Amniotic stem cell (primary cell): ENCODE measurements around the gene NUDT3.
"Not testable (repeated sequence)": the region's sequence is repeated elsewhere in the genome, so short reads cannot be mapped to it uniquely, and the experiment has no call there.

Source experiments
- DNase-seq: peaks from one replicate; lab custom pipeline; 2025; lab: John Stamatoyannopoulos, UW

NUDT3 gene

DNA sequence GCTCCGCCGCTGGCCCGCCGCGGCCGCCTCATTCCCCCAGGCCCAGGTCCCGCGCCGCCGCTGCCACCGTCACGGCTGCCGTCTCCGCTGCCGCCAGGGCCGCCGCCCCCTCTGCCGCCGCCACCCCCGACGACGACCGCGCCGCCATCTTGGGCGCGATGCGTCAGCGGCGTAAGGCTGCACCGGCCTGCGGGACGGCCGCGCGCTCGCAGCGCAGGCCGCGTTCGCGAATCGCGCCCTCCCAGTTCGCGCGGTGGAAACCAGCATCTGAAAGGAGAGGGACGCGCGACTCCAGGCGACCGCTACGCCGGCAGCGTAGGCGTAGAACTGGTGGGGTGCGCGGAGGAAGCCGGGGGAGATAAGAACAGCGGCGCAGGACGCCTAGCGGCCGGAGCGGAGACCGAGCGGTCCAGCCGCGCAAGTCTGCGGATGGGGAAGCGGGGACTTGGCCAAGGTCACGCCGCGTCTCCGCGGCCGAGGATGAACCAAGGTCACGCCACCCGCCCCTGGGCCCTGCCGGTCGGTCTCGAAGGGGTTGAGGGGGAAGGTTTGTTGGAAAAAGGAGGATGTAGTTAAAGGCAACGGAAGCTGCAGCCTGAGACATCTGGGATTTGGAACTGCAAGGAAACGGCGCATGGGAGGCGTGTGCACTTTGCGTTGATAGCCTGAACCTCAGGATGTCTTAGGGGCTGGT lies at the start of gene NUDT3:
Gene NUDT3 (minus strand): TSS at position 173 of the 694 bp plus-strand sequence. CDS start 307 bp downstream, outside the sequence.
- DNase-seq = peak; percentile 84

GRCh38 chr6:34441526-34441925 lies 49.1 kb upstream of the NUDT3 start:
- no peak for DNase-seq

DNA sequence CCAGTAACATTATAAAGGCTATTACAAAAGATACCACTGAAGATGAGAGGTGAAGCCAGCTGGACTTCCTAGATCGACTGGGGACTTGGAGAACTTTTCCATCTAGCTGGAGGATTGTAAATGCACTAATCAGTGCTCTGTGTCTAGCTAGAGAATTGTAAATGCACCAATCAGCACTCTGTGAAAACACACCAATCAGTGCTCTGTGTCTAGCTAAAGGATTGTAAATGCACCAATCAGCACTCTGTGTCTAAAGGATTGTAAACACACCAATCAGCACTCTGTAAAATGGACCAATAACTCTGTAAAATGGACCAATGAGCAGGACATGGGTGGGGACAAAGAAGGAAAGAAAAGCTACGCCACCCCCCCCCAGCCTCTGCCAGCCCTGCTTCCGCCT lies 47.0 kb upstream of the NUDT3 start:
- no peak for DNase-seq

GRCh38 chr6:34438705-34439104 lies 46.2 kb upstream of the NUDT3 start:
- no peak for DNase-seq

- no peak for DNase-seq
Observed at GRCh38 chr6:34437644-34437970, 45.1 kb upstream of the NUDT3 start.

GRCh38 chr6:34436803-34437643 lies 44.6 kb upstream of the NUDT3 start:
- no peak for DNase-seq

DNA sequence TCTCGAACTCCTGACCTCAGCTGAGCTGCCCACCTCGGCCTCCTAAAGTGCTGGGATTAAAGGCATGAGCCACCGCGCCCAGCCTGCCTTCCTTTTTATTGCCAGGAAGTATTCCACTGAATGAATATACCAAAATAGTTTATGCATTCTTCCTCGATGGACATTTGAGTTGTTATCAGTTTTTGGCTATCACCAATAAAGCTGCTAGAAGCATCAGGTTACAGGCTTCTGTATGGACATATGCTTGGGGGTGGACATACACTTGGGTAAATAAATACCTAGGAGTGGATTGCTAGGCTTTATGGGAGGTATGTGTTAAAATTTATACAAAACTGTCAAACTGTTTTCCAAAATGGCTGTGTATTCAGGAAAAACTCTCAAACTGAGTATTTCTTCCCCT lies 43.4 kb upstream of the NUDT3 start:
- DNase-seq = no peak

GRCh38 chr6:34425498-34426410 lies 33.3 kb upstream of the NUDT3 start, which contains the start of gene RPS10:
RPS10 (minus strand) TSS chr6:34426069; CDS start chr6:34425221, 848 bp downstream.
- peak; percentile 93 for DNase-seq

GRCh38 chr6:34425132-34425497 lies 32.6 kb upstream of the NUDT3 start:
- no peak for DNase-seq

GRCh38 chr6:34424200-34425131 lies 32.0 kb upstream of the NUDT3 start:
- DNase-seq = no peak

GRCh38 chr6:34423254-34423653 lies 30.8 kb upstream of the NUDT3 start:
- DNase-seq = no peak

DNA sequence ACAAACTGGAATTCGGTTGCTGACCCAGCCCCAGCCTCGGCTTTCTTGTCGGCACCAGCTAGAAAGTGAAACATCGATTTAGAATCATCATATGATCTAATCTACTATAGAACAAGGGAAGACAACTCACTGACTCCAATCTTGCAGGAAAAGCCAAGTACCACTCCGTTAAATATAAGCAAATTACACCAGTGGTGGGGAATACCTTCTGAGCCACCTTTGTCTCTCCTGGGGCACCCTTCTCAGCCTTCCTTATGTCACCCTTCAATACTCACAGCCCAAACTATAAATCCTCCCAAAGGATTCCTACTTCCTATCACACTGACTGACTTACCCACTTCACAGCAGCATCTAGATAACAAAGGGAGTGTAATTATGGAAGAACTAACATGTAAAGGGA lies 25.9 kb upstream of the NUDT3 start:
- no peak for DNase-seq

- DNase-seq = no peak
Observed at GRCh38 chr6:34416877-34417371, 24.5 kb upstream of the NUDT3 start.

DNA sequence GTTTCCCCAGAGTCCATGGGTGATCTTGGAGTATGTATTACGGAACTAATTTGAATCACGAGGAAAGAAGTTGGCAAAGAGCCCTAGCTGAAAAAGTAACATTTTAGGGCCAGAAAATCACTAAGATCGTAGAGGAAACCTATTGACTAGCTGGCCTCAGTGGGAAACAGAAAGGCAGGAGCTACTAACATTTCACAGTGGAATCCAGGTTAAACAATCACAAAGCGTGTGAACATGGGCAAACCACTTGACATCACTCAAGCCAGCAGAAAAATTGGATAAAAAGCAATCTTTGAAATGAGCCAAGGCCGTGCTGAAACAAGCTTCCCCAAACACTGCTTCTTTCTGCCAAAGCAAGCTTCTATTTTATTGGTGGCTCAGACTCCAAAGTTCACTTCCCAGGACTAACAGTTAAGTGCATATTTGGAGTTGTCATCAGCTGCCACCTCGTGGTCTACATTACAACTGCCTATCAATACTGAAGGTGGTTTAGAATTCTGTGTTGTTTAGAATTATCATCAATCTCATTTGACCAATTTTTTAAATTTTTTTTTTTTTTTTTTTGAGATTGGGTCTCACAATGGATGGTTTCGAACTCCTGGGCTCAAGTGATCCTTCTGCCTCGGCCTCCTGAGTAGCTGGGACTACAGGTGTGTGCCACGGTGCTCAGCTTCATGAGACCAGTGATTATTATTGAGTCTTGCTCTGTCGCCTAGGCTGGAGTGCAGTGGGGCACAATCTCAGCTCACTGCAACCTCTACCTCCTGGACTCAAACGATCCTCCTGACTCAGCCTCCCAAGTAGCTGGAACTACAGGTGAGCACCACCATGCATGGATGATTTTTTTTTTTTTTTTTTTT lies 22.8 kb upstream of the NUDT3 start:
- DNase-seq = no peak

GRCh38 chr6:34412643-34413214 lies 20.3 kb upstream of the NUDT3 start:
- DNase-seq = no peak

- DNase-seq = no peak
Observed at GRCh38 chr6:34412016-34412415, 19.5 kb upstream of the NUDT3 start.

GRCh38 chr6:34407915-34408314 lies 15.4 kb upstream of the NUDT3 start:
- DNase-seq = not testable (repeated sequence)

DNA sequence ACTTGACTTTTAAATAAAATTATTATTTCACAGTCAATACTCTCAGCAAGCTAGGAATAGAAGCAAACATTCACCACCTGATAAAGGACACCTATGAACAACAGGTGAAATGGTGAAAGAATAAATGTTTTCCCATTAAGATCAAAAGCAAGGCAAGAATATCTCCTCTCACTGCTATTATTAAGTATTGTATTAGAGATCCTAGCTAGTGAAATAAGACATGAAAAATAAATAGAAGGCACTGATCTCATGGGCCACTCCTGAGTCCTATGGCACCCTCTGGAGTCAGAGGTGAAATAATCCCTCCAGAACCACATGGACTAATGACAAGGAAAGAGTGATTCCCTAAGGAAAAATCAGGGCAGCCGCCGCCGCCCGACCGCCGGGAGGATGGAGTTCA lies 4.0 kb upstream of the NUDT3 start:
- no peak for DNase-seq

- no peak for DNase-seq
Observed at GRCh38 chr6:34393966-34394305, 1.5 kb upstream of the NUDT3 start.
